Neuronal stem cell (in vitro differentiated cells): ENCODE data around the gene ABLIM1.

Experiments
- DNase-seq: peaks from one replicate; pipeline ENCODE4 v3.0.0-alpha.2; 2013; ENCODE audit warnings: low spot score
- H2AFZ ChIP-seq: one replicate; pipeline ENCODE4 v1.6.1; 2013; ENCODE audit warnings: mild to moderate bottlenecking, low read length, inconsistent platforms
- H2AK5ac ChIP-seq: 2 replicates; pipeline ENCODE4 v1.6.1; 2013; ENCODE audit warnings: low read depth, mild to moderate bottlenecking, inconsistent platforms, low read length, moderate library complexity, mixed read lengths
- H2BK120ac ChIP-seq: 2 replicates; pipeline ENCODE4 v1.6.1; 2013; ENCODE audit warnings: low read depth, mild to moderate bottlenecking, inconsistent platforms, low read length, moderate library complexity, mixed read lengths
- H2BK12ac ChIP-seq: one replicate; pipeline ENCODE4 v1.6.1; 2013; ENCODE audit warnings: low read length, inconsistent platforms
- H2BK15ac ChIP-seq: 2 replicates; pipeline ENCODE4 v1.6.1; 2013; ENCODE audit warnings: mild to moderate bottlenecking, low read length, inconsistent platforms, mixed read lengths
- H2BK5ac ChIP-seq: one replicate; pipeline ENCODE4 v1.6.1; 2013; ENCODE audit warnings: inconsistent platforms, mild to moderate bottlenecking, low read length, moderate library complexity
- H3K14ac ChIP-seq: one replicate; pipeline ENCODE4 v1.6.1; 2013; ENCODE audit warnings: low read length, inconsistent platforms
- H3K18ac ChIP-seq: 2 replicates; pipeline ENCODE4 v1.6.1; 2013; ENCODE audit warnings: low read length, inconsistent platforms
- H3K23ac ChIP-seq: 2 replicates; pipeline ENCODE4 v1.6.1; 2013; ENCODE audit warnings: low read depth, mild to moderate bottlenecking, mixed read lengths, low read length, inconsistent platforms; ENCODE audit not compliant: poor library complexity
- H3K27ac ChIP-seq: replicated peaks from 3 replicates; pipeline ENCODE4 v1.5.1; 2013; ENCODE audit warnings: low read length, inconsistent platforms
- H3K27me3 ChIP-seq, 3 experiments: 2 replicates each; pipeline ENCODE4 v1.6.1; 2013; ENCODE audit warnings: low read length in 3 of 3, mild to moderate bottlenecking in 2 of 3, inconsistent platforms in 1 of 3, low read depth in 1 of 3, mixed read lengths in 1 of 3, moderate library complexity in 1 of 3; ENCODE audit not compliant: control insufficient read depth in 3 of 3, insufficient read depth in 3 of 3
- H3K36me3 ChIP-seq, 2 donors: replicated peaks in 1 of 2; 2 replicates each; pipeline ENCODE4 v1.6.1; 2013; ENCODE audit warnings: low read length in 2 of 2; ENCODE audit not compliant: control insufficient read depth in 2 of 2, insufficient read depth in 2 of 2
- H3K4ac ChIP-seq: 2 replicates; pipeline ENCODE4 v1.6.1; 2013; ENCODE audit warnings: inconsistent platforms, mild to moderate bottlenecking, low read length, moderate library complexity
- H3K4me1 ChIP-seq, 2 donors: 1 replicate in 1 of 2; 2 replicates in 1 of 2; pipeline ENCODE4 v1.6.1; 2013; ENCODE audit warnings: low read length in 2 of 2, low read depth in 1 of 2; ENCODE audit not compliant: control insufficient read depth in 2 of 2, insufficient read depth in 1 of 2
- H3K4me2 ChIP-seq: one replicate; pipeline ENCODE4 v1.6.1; 2013; ENCODE audit warnings: mild to moderate bottlenecking, low read length, inconsistent platforms; ENCODE audit not compliant: insufficient read depth, poor library complexity, severe bottlenecking
- H3K4me3 ChIP-seq, 2 donors: 2 replicates each; pipeline ENCODE4 v1.5.1; 2013; ENCODE audit warnings: low read length in 2 of 2, mild to moderate bottlenecking in 2 of 2, inconsistent platforms in 1 of 2, moderate library complexity in 1 of 2
- H3K79me1 ChIP-seq: one replicate; pipeline ENCODE4 v1.6.1; 2013; ENCODE audit warnings: low read depth, mild to moderate bottlenecking, inconsistent platforms, low read length, moderate library complexity
- H3K9ac ChIP-seq: one replicate; pipeline ENCODE4 v1.6.1; 2013; ENCODE audit warnings: mild to moderate bottlenecking, low read depth, low read length, inconsistent platforms; ENCODE audit not compliant: poor library complexity
- H3K9me3 ChIP-seq, 2 donors: replicated peaks in 1 of 2; 2 replicates each; pipeline versions ENCODE3 to v1.6.1; 2013; ENCODE audit warnings: low read length in 2 of 2, mild to moderate bottlenecking in 2 of 2, inconsistent platforms in 1 of 2, low read depth in 1 of 2, mixed read lengths in 1 of 2, moderate library complexity in 1 of 2; ENCODE audit not compliant: control insufficient read depth in 2 of 2, insufficient read depth in 1 of 2
- H4K8ac ChIP-seq: one replicate; pipeline ENCODE4 v1.6.1; 2013; ENCODE audit warnings: low read depth, mild to moderate bottlenecking, inconsistent platforms, low read length, moderate library complexity
- H4K91ac ChIP-seq: one replicate; pipeline ENCODE4 v1.6.1; 2013; ENCODE audit warnings: low read length, low read depth, mild to moderate bottlenecking, inconsistent platforms; ENCODE audit not compliant: poor library complexity
- whole genome bisulfite sequencing, 2 donors: extraction: QIAGEN DNeasy Blood & Tissue Kit; methylation state at CpG; one replicate each; pipeline ENCODE4 v1.1.7; 2013; ENCODE audit warnings: missing lambda C conversion rate in 2 of 2, mixed read lengths in 1 of 2; ENCODE audit not compliant: insufficient read length in 2 of 2, insufficient replicate concordance in 1 of 2; ENCODE audit errors: extremely low coverage in 2 of 2; 5-methylcytosine and 5-hydroxymethylcytosine counted together

The ABLIM1 gene

DNA sequence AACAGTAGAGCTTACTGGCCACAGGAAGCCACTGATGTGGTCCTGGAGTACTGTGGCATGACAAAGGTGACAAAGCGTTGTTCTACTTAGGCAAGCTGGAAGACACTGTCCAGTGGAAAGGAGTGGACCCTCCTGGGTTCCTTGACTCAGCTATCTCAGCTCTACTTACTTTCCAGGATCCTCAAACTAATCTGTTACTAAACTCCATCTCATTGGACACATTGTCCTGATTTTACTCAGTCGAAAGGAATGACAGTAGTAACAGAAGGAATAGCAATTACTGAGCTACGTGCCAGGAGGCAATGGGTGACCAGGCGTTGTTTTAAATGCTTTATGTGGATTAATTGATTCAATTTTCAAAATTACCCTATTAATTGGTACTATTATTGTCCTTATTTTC lies 41.6 kb downstream of the ABLIM1 start:
- Histone ChIP-seq H3K4me2 (no peak overlapping the region), H3K4ac (no peak overlapping the region), H3K27ac (no peak overlapping the region), H3K14ac (no peak overlapping the region), H4K8ac (no peak overlapping the region), H3K18ac (no peak overlapping the region), H2BK12ac (no peak overlapping the region), H2AFZ (no peak overlapping the region), H3K4me3 (no peak overlapping the region), H4K91ac (no peak overlapping the region), H2BK15ac (no peak overlapping the region), H3K36me3 (no peaks in the 10 kb centered on the region), H3K9me3 (no peaks in the 10 kb centered on the region), H2AK5ac (no peak overlapping the region), H2BK120ac (no peak overlapping the region), H3K23ac (no peak overlapping the region), H3K4me1 (peaks cover under 1 to 5% of the 10 kb centered on the region in 2 donors), H3K79me1 (no peaks in the 10 kb centered on the region), H2BK5ac (no peak overlapping the region), H3K9ac (no peak overlapping the region), H3K27me3 (no peaks in the 10 kb centered on the region)
- no peak for DNase-seq
- whole genome bisulfite sequencing, 2 donors = no CpG with 5 or more reads among the region's 4 CpGs

DNA sequence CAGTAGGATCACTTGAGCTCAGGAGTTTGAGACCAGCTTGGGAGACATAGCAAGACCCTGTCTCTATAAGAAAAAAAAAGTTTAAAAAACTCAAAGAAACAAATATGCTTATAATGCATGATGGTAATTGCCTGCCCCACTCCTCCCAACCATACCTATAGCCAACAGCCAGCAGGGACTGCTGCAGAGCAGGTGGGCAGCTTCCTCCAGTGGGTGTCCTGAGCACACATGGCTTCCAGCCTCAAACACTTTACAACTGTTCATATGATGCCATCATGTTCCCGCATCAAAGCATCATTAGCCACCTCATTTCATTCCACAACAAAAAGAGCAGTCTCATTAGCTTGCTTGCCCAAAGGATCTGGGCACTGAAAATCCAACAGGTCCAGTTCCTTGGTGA lies 42.0 kb downstream of the ABLIM1 start:
- no peak overlapping the region for H4K91ac ChIP-seq
- H3K36me3 ChIP-seq = no peaks in the 10 kb centered on the region
- no peak overlapping the region for H2BK5ac ChIP-seq
- no peaks in the 10 kb centered on the region for H3K9me3 ChIP-seq
- no peak overlapping the region for H3K23ac ChIP-seq
- H2BK12ac ChIP-seq = no peak overlapping the region
- H3K9ac ChIP-seq = no peak overlapping the region
- H3K4me2 ChIP-seq = no peak overlapping the region
- H2BK120ac ChIP-seq = no peak overlapping the region
- H2AK5ac ChIP-seq = no peak overlapping the region
- no peak overlapping the region for H4K8ac ChIP-seq
- no peak overlapping the region for H3K4me3 ChIP-seq
- H3K14ac ChIP-seq = no peak overlapping the region
- H3K4me1 ChIP-seq = peaks cover 3 to 5% of the 10 kb centered on the region in 2 donors
- H3K79me1 ChIP-seq = no peaks in the 10 kb centered on the region
- no peak overlapping the region for H3K27ac ChIP-seq
- no peak overlapping the region for H3K18ac ChIP-seq
- no CpG with 5 or more reads among the region's 1 CpG for WGBS, 2 donors
- H3K27me3 ChIP-seq = no peaks in the 10 kb centered on the region
- H2BK15ac ChIP-seq = no peak overlapping the region
- H2AFZ ChIP-seq = no peak overlapping the region
- no peak for DNase-seq
- no peak overlapping the region for H3K4ac ChIP-seq

GRCh38 chr10:114615600-114616007 lies 42.5 kb downstream of the ABLIM1 start:
- no peaks in the 10 kb centered on the region for H3K9me3 ChIP-seq
- no peak overlapping the region for H2BK120ac ChIP-seq
- no peak overlapping the region for H2AFZ ChIP-seq
- no peaks in the 10 kb centered on the region for H3K27me3 ChIP-seq
- no peak overlapping the region for H3K4ac ChIP-seq
- H3K4me2 ChIP-seq = no peak overlapping the region
- H3K18ac ChIP-seq = no peak overlapping the region
- no peak overlapping the region for H4K8ac ChIP-seq
- H2BK15ac ChIP-seq = no peak overlapping the region
- no peak overlapping the region for H3K4me3 ChIP-seq
- H3K23ac ChIP-seq = no peak overlapping the region
- H2AK5ac ChIP-seq = no peak overlapping the region
- H3K14ac ChIP-seq = no peak overlapping the region
- H3K27ac ChIP-seq = no peak overlapping the region
- DNase-seq = no peak
- peaks cover 3 to 5% of the 10 kb centered on the region in 2 donors for H3K4me1 ChIP-seq
- no CpG with 5 or more reads among the region's 1 CpG for WGBS, 2 donors
- no peaks in the 10 kb centered on the region for H3K36me3 ChIP-seq
- no peak overlapping the region for H3K9ac ChIP-seq
- H4K91ac ChIP-seq = no peak overlapping the region
- no peak overlapping the region for H2BK5ac ChIP-seq
- H2BK12ac ChIP-seq = no peak overlapping the region
- no peaks in the 10 kb centered on the region for H3K79me1 ChIP-seq

- Histone ChIP-seq H2BK5ac (no peak overlapping the region), H4K91ac (no peak overlapping the region), H2BK15ac (no peak overlapping the region), H3K9me3 (no peaks in the 10 kb centered on the region), H3K23ac (no peak overlapping the region), H3K4me1 (peaks cover 3% of the 10 kb centered on the region in 2 donors), H3K4me3 (no peak overlapping the region), H3K4ac (no peak overlapping the region), H3K36me3 (no peaks in the 10 kb centered on the region), H3K14ac (no peak overlapping the region), H2AK5ac (no peak overlapping the region), H2AFZ (no peak overlapping the region), H2BK120ac (no peak overlapping the region), H3K27me3 (no peaks in the 10 kb centered on the region), H4K8ac (no peak overlapping the region), H3K18ac (no peak overlapping the region), H2BK12ac (no peak overlapping the region), H3K9ac (no peak overlapping the region), H3K79me1 (no peaks in the 10 kb centered on the region), H3K27ac (no peak overlapping the region), H3K4me2 (no peak overlapping the region)
- no CpG with 5 or more reads among the region's 4 CpGs for whole genome bisulfite sequencing, 2 donors
- no peak for DNase-seq
These were observed 44.7 kb downstream of the ABLIM1 start for GRCh38 chr10:114613237-114613979.
